Rectal smooth muscle tissue (tissue), 1 donor: ENCODE measurements around the gene KIF16B.
"Not testable (repeated sequence)": the region's sequence is repeated elsewhere in the genome, so short reads cannot be mapped to it uniquely, and the experiment has no call there.

ENCODE experiments used
- H3K27ac ChIP-seq: one replicate; pipeline ENCODE4 v1.7.0; 2013; ENCODE audit warnings: low read depth, low read length, inconsistent platforms
- H3K27me3 ChIP-seq: one replicate; pipeline ENCODE4 v1.7.0; 2013; ENCODE audit warnings: low read length; ENCODE audit not compliant: control insufficient read depth, insufficient read depth
- H3K36me3 ChIP-seq: one replicate; pipeline ENCODE4 v1.7.0; 2013; ENCODE audit warnings: low read length; ENCODE audit not compliant: control insufficient read depth, insufficient read depth
- H3K4me1 ChIP-seq: one replicate; pipeline ENCODE4 v1.7.0; 2013; ENCODE audit warnings: low read length; ENCODE audit not compliant: control insufficient read depth, insufficient read depth
- H3K4me3 ChIP-seq: one replicate; pipeline ENCODE4 v1.7.0; 2013; ENCODE audit warnings: low read length
- H3K9ac ChIP-seq: one replicate; pipeline ENCODE4 v1.7.0; 2013; ENCODE audit warnings: low read length

Gene KIF16B

DNA sequence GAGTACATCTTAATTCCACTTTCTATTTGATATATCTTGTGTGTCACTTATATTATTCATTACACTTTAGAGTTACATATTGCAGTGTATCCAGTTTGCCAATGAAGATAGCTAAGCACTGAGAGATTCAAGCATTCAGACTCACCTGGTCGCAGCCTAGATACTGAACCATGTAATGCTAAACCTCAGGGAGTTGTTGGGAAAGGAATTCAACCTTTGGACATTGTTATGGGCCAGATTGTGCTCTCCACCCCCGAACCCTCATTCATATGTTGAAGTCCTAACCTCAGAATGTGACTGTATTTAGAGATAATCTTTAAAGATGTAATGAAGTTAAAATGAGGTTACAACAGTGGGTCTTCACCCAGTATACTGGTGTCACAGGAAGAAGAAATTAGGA lies 13.8 kb upstream of the KIF16B start:
- Histone ChIP-seq H3K4me3 (no peak overlapping the region), H3K36me3 (no peaks in the 10 kb centered on the region), H3K9ac (no peak overlapping the region), H3K27me3 (no peaks in the 10 kb centered on the region), H3K27ac (no peak overlapping the region), H3K4me1 (no peaks in the 10 kb centered on the region)

DNA sequence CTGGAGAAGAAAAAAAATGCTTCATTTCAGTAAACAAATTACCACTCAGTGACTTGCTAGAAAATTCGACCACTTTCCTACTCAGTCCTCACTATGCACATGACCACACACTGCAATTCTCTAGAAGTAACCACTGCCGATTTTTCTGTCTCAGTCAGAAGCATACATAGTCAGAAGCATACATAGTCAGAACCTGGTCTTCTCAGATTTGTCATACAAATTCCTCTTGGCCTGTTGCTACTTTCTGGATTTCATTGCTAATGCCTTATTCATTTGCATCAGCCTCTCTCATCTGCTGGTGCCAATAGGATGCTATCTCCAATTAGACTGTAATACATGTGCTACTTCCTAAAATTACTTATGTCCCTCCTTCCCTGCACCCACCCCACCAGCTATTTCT lies 10.2 kb upstream of the KIF16B start:
- Histone ChIP-seq H3K36me3 (no peaks in the 10 kb centered on the region), H3K4me3 (no peak overlapping the region), H3K27me3 (no peaks in the 10 kb centered on the region), H3K27ac (no peak overlapping the region), H3K9ac (no peak overlapping the region), H3K4me1 (no peaks in the 10 kb centered on the region)

DNA sequence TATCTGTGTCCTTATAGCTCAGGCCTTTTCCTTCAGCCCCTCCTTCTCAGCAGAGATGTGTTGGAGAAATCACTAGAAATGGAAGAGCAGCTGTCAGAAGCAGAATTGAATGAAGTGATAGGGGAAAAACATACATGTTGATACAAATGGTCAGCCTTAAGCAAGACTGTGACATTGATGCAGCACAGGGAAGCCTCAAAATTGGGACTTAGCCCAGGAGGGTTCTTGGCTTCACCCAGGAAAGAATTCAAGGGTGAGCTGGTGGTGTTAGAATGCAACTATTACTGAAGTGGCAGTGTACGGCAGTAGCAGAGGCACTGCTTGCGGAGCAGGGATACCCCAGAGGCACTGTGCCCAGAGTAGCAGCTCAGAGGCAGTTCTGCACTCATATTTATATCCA lies 8.0 kb upstream of the KIF16B start:
- Histone ChIP-seq H3K4me3 (no peak overlapping the region), H3K9ac (no peak overlapping the region), H3K36me3 (no peaks in the 10 kb centered on the region), H3K27ac (no peak overlapping the region), H3K27me3 (no peaks in the 10 kb centered on the region), H3K4me1 (no peaks in the 10 kb centered on the region)

DNA sequence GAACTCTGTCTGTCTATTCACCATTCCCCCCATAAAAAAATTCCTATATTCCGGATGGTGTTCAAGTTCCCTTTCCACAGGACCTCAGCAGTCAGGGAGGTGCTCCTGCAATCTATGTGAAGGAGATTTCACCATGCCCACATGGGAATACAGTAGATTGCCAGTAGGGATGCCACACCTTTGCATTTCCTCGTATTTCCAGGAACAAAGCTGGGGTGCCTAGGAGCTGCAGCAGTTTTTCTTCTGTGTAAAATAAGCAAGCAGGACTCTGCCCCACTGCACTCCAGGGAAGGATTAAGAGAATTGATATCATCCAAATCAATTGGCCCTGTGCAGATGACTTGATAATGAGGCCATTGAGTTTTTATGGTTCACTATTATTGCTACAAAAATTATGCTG lies 7.4 kb upstream of the KIF16B start:
- Histone ChIP-seq H3K36me3 (no peaks in the 10 kb centered on the region), H3K27me3 (no peaks in the 10 kb centered on the region), H3K9ac (no peak overlapping the region), H3K27ac (no peak overlapping the region), H3K4me1 (peaks cover under 1% of the 10 kb centered on the region), H3K4me3 (no peak overlapping the region)

DNA sequence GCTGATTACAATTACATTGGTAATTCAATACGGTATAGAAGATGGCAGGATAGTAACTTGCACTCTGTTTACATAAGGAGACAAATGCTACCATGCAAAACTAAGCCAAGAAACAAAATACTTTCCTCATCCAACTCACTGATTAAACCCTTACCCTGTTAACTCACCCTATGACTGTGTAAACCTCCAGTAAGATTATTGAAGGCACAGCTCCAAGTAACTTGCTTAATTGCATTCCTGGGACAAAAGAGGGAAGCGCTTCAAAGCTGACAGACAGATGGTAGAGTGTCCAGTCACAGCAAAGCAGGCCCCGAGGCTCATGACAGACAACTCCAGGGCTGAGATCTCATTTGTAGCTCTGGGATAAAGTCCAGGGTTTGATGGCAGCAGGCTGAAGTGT lies 6.9 kb upstream of the KIF16B start:
- Histone ChIP-seq H3K4me3 (no peak overlapping the region), H3K36me3 (no peaks in the 10 kb centered on the region), H3K4me1 (peaks cover 3% of the 10 kb centered on the region), H3K27me3 (no peaks in the 10 kb centered on the region), H3K27ac (no peak overlapping the region), H3K9ac (no peak overlapping the region)

DNA sequence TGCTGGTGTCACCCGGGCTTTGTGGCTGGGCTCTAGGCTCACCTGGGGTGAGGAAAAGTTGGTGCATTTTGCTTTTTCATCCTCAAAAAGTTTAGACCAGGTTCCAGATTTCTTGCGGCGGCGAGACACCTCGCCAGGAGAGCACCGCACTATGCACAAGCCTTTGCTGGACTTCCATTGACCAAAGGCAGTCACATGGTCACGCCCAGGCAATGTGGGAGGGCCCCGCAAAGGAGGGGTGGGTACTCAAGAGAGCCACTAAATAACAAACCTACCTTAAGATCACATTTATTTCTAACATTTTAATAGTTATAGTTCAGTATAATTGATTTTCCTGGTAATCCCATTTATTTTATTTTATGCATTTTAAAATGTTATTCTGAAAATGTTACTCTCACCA lies 3.0 kb upstream of the KIF16B start:
- Histone ChIP-seq H3K4me3 (no peak overlapping the region), H3K27me3 (no peaks in the 10 kb centered on the region), H3K9ac (no peak overlapping the region), H3K27ac (no peak overlapping the region), H3K36me3 (no peaks in the 10 kb centered on the region), H3K4me1 (peaks cover 12% of the 10 kb centered on the region)

DNA sequence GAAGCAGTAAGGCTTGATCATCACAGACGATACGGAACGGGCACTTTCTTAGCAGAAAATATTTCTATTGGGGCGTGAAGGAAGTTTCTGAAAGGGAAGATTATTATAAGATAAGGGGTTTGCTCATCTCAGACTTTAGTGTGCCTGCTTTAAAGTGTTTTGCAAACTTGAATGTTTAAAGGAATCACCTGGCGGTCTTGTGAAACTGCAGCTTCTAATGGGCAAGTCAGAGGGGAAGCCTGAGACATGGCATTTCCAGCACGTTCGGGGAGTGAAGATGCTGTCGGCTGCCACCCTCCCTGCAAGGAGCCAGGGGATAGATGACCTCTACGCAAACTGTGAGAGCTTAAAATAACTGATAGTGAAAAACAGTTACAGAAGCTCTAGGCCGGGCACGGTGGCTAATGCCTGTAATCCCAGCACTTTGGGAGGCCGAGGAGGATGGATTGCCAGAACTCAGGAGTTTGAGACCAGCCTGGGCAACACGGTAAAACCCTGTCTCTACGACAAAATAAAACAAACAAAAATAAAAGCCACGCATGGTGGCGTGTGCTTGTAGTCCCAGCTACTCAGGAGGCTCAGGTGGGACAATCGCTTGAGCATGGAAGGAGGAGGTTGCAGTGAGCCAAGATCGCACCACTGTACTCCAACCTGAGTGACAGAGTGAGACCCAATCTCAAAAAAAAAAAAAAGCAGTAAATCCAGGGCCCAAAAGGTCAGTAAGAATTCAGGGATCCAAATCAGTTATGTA lies 2.3 kb upstream of the KIF16B start:
- Histone ChIP-seq H3K36me3 (no peaks in the 10 kb centered on the region), H3K4me3 (peak overlapping the region; percentile 70), H3K27me3 (no peaks in the 10 kb centered on the region), H3K27ac (no peak overlapping the region), H3K9ac (no peak overlapping the region), H3K4me1 (peaks cover 12% of the 10 kb centered on the region)

DNA sequence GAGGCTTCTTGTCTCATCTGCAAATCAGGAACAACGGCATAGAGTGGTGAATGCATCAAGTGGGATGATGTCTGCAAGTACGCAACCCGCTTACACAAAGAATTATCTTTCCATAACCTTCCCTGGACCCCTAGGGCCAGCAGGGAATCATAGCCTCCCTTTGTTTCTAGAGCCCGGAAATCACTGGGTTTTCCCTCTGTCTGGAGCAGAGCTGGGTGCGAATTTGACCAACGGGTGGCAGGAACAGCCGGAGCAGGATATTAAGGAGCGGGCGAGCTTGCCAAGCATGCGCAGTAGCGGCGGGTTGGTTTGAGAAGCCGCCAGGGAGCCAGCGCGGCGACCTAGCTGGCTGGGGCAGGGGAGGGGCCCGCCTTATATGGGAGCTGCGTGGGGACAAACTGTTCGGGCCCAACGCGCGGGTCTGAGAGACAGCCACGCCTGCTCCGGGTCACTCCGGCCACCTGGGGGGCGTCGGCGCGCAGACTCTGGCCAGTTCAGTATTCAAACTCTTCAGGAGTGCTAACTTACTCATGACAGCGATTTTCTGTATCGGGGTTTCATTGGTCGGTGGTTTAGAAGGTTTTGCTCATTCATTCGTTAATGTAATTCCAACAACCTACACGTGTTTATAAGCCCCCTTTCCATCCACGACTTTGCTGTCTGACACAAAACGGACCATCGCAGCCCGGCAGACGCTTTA lies 1.6 kb upstream of the KIF16B start:
- no peaks in the 10 kb centered on the region for H3K27me3 ChIP-seq
- H3K4me3 ChIP-seq: peak overlapping the region; percentile 70
- H3K9ac ChIP-seq: peak overlapping the region; percentile 64
- peaks cover 12% of the 10 kb centered on the region for H3K4me1 ChIP-seq
- H3K27ac ChIP-seq: peak overlapping the region; percentile 41
- H3K36me3 ChIP-seq: no peaks in the 10 kb centered on the region

DNA sequence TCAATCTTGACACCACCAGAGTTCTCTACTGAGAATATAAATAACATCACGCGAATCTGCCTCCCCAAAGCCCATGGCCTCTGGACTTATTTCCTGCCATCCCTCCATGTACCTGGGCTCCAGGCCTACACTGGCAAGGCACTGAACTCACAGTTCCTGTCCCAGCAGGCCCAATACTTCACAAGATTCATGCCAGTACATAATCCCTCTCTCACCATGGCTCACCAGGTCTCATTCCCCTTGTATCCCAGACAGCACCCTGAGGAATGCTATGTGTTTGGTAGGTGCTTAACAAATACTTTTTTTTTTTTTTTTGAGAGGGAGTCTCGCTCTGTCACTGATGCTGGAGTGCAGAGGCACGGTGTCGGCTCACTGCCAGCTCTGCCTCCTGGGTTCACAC lies 1.9 kb downstream of the KIF16B start:
- H3K4me1 ChIP-seq: peaks cover 12% of the 10 kb centered on the region
- H3K36me3 ChIP-seq: no peaks in the 10 kb centered on the region
- H3K27ac ChIP-seq: no peak overlapping the region
- no peaks in the 10 kb centered on the region for H3K27me3 ChIP-seq
- no peak overlapping the region for H3K9ac ChIP-seq
- no peak overlapping the region for H3K4me3 ChIP-seq

DNA sequence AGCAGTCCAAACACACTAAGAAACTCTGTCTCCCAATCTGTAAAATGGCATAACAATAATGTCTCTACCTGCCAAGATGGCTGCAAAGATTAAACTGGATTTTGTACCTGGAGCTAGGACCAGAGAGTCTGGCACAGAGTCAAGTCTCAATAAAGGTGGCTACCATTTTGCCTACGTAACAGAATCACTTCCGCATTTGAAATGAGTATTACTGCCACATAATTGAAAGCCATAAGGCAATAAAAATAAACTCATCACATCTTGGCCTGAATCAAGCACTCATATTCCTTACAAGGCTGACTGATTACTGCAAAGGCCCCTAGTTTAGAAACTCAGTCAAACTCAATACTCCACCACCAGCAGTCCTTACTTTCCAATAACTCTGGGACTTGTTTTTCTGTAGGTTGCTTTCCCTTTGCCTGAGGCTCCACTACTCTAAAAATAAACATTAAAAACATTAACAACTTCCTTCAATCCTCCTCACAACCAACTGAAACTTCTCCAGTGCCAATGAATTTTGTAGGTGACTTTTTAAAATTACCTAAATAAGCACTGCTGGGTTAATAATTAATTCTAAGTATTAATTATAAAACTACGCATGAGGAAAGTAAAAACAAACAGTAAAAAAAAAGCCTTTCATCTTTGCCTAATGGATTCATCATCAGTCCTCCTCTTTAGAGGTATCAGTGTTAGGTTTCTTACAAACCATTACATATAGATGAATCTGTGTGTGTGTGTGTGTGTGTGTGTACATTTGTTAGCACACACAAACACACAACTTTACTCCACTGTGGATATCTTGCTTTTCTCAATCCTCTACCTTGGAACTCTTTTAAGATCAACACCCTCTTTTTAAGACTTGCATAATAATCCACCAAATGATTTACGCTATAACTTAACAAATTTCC lies 3.7 kb downstream of the KIF16B start:
- H3K4me1 ChIP-seq: peaks cover 7% of the 10 kb centered on the region
- no peak overlapping the region for H3K4me3 ChIP-seq
- no peak overlapping the region for H3K27ac ChIP-seq
- H3K36me3 ChIP-seq: no peaks in the 10 kb centered on the region
- no peak overlapping the region for H3K9ac ChIP-seq
- no peaks in the 10 kb centered on the region for H3K27me3 ChIP-seq

DNA sequence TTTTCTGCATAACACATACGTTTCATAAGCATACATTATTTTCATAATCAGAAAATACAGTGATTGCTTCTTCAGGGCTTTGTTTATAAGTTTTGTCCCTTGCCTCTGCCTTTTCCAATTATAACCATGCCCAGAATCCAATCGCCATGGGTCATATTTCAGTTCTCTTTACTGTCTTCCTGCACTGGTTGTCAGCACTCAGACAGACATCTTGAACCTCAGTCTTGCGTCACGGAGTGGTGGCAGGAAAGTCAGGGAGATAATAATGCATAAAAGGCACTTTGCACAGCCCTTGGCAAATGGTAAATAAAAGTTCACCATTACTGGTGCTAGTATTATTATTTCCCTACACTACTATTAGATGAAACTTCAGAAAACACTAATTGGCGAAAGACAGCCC lies 7.2 kb downstream of the KIF16B start:
- H3K27ac ChIP-seq: no peak overlapping the region
- no peaks in the 10 kb centered on the region for H3K27me3 ChIP-seq
- H3K9ac ChIP-seq: no peak overlapping the region
- no peak overlapping the region for H3K4me3 ChIP-seq
- no peaks in the 10 kb centered on the region for H3K4me1 ChIP-seq
- H3K36me3 ChIP-seq: no peaks in the 10 kb centered on the region

DNA sequence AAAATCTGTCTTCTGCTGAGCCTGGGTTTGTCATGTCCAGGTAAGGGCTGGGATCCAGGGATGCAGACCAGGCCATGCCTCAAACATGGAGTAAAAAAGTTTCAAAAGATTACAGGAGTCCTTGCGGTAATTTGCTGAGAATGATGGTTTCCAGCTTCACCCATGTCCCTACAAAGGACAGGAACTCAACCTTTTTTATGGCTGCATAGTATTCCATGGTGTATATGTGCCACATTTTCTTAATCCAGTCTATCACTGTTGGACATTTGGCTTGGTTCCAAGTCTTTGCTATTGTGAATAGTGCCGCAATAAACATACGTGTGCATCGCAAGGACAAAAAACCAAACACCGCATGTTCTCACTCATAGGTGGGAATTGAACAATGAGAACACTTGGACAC lies 9.2 kb downstream of the KIF16B start:
- not testable (repeated sequence) for H3K4me3 ChIP-seq, H3K36me3 ChIP-seq, H3K4me1 ChIP-seq, H3K27me3 ChIP-seq, H3K9ac ChIP-seq, H3K27ac ChIP-seq
